ENCODE measurements around the gene ANKRD34C.
A peak's percentile ranks its signal among the peaks of the same experiment; 100 is the strongest.

GRCh38 chr15:79243723-79244122 is 38.8 kb upstream of the ANKRD34C start:
- TF ChIP-seq RAD21 (conservative IDR thresholded peaks at IDR 0.05) (no peak), CTCF (IDR thresholded peaks at IDR 0.05; ENCODE audit: poor library complexity, severe bottlenecking) (no peak), EZH2 (IDR thresholded peaks at IDR 0.05; ENCODE audit: borderline replicate concordance, insufficient read depth, low read length, poor library complexity, severe bottlenecking) (no peak), POLR2AphosphoS5 (IDR thresholded peaks at IDR 0.05) (peak; percentile 46), MXI1 (conservative IDR thresholded peaks at IDR 0.05; ENCODE audit: poor library complexity, severe bottlenecking) (no peak), EP300 (conservative IDR thresholded peaks at IDR 0.05; ENCODE audit: poor library complexity, severe bottlenecking) (peak; percentile 70), REST (IDR thresholded peaks at IDR 0.05; ENCODE audit: borderline replicate concordance) (no peak), TAF1 (IDR thresholded peaks at IDR 0.05; ENCODE audit: low read depth) (no peak)

Data from neural cell (in vitro differentiated cells).